SH-SY5Y (cell line): ENCODE data around the gene AOAH.

ENCODE experiments used
- GATA2 ChIP-seq: IDR thresholded peaks from 2 replicates; pipeline ENCODE4 v1.6.1; 2011; ENCODE audit warnings: mild to moderate bottlenecking, low read depth, low read length
- GATA3 ChIP-seq: IDR thresholded peaks from 2 replicates; pipeline ENCODE4 v1.6.1; 2011; ENCODE audit warnings: low read depth, mild to moderate bottlenecking, low read length, moderate library complexity

- no peak for TF ChIP-seq GATA2
- no peak for TF ChIP-seq GATA3
Measured at GRCh38 chr7:36568452-36568849, 155.8 kb downstream of the AOAH start.
